NT2/D1 (cell line): Measurements from ENCODE around the gene MYO7B.

Source experiments
- SUZ12 ChIP-seq: IDR thresholded peaks from 2 replicates; pipeline ENCODE4 v1.6.1; 2011; ENCODE audit not compliant: insufficient read length, insufficient read depth; ENCODE audit errors: extremely low read depth
- YY1 ChIP-seq: IDR thresholded peaks from 2 replicates; pipeline ENCODE4 v1.6.1; 2011; ENCODE audit not compliant: insufficient read length, insufficient read depth
- ZNF274 ChIP-seq: IDR thresholded peaks from 2 replicates; pipeline ENCODE4 v1.6.1; 2011; ENCODE audit warnings: mild to moderate bottlenecking, low read depth, low read length

DNA sequence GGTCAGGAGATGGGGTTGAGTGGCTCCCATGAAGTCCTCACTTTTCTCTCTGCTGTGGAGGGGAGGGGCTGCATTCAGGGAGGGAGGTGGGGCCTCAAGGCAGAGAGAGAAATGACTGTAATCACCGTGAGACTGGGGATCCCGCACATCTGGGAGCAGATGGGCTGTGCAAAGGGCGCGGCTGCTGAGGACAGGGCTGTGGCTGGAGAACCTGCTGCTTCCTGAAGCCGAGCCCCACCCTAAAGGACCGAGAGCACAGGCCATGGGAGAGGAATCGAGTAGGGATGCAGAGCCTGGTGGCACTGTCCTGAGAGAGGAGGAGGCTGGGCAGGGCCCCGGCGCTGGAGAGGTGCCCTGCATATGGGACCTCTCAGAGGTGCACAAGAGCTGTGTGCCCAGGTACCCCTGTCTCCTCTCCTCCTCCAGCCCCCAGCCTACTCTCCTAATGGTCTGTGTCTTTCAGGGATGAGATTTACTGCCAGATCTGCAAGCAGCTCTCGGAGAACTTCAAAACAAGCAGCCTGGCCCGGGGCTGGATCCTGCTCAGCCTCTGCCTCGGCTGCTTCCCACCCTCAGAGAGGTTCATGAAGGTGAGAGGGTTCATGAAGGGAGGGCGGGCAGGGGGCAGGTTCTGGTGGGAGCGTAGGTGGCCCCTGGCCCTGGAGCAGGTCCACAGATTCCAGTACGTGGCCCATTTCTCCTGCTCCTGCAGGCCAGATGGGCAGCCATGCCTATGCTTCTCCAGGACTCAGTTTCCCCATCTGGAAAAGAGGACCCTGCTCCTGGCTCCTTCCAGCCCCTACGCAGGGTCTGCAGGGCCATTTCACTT is 84.6 kb downstream of the MYO7B start:
- TF ChIP-seq YY1 (no peak), SUZ12 (no peak), ZNF274 (no peak)
